Motor neuron (in vitro differentiated cells): ENCODE data around the gene ARHGEF5. TPM values are rescaled to one million over a fixed set of nuclear protein-coding genes. Genes with fewer than 3 reads are reported as not detected.
"Not testable (repeated sequence)": the region's sequence is repeated elsewhere in the genome, so short reads cannot be mapped to it uniquely, and the experiment has no call there.

ENCODE experiments used
- ATAC-seq, 8 experiments: fragments of 200-7000 bp; cut with Tn5 transposase; replicated peaks in 6 of 8; 2 replicates each; pipeline ENCODE4 v1.8.0; 2021; ENCODE audit warnings: mild to moderate bottlenecking in 8 of 8, moderate library complexity in 8 of 8
- H3K27ac ChIP-seq, 2 donors: fragments of 250-450 bp; sonication (Bioruptor Pico); 2 replicates each; pipeline ENCODE4 v1.9.0; 2021; ENCODE audit warnings: antibody characterized with exemption in 2 of 2, mild to moderate bottlenecking in 2 of 2, moderate library complexity in 1 of 2
- H3K4me1 ChIP-seq, 2 donors: fragments of 250-450 bp; sonication (Bioruptor Pico); replicated peaks in 1 of 2; 2 replicates each; pipeline ENCODE4 v1.6.1; 2021; ENCODE audit warnings: antibody characterized with exemption in 2 of 2, mild to moderate bottlenecking in 2 of 2, moderate library complexity in 1 of 2
- H3K4me3 ChIP-seq, 5 donors: fragments of 250-450 bp; sonication (Bioruptor Pico); 2 replicates each; pipeline ENCODE4 v1.9.0; 2021; ENCODE audit warnings: antibody characterized with exemption in 5 of 5, mild to moderate bottlenecking in 5 of 5, moderate library complexity in 4 of 5
- WGBS, 10 experiments: fragments of 450-650 bp; shearing (Covaris generic); methylation state at CpG; one replicate each; pipeline ENCODE4 v1.0.0; 2022; 5-methylcytosine and 5-hydroxymethylcytosine counted together
- in situ Hi-C, 9 experiments: fragments of 400-800 bp; cut with MboI; loops; one replicate each; pipeline ENCODE4 v1.15.0; 2021; ENCODE audit warnings: low sequenced_read_pairs in 9 of 9, low pct_unique_long_range_greater_than_20kb in 2 of 9; ENCODE audit not compliant: unreplicated experiment in 9 of 9
- total RNA-seq, 8 experiments: library from RNA; unstranded; fragments of 300-600 nt; gene quantifications; 2 replicates each; pipeline versions ENCODE4 v1.2.3 to v1.2.4, GENCODE V29; 2022

ARHGEF5 gene
- total RNA-seq, 8 experiments from 2014 or later = 0.13 to 1.1 (median 0.57) TPM; not detected in 1

DNA sequence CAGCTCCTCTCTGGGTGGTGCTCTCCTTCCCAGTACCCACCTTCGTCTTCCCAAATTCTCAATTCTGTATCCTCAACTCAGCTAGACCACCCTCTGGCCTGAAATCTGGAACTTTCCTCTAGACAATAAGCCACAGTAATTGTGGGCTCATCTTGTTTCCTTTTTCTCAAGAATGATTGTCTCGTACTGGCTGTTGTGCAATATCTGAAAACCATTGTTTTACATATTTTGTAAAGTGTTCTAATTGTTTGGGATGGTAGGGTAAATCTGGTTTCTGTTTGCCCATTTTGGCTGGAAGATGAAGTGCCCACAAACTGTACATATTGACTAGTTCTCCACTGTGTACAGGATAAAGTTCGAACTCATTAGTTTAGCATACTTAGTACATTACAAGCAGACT, 59.6 kb downstream of the ARHGEF5 start:
- Histone ChIP-seq H3K4me1 (peaks cover 0 to 5% of the 10 kb centered on the region in 2 donors), H3K27ac (no peak overlapping the region), H3K4me3 (no peak overlapping the region)
- WGBS, 10 experiments = 0 to 74% (median 50%) methylated on average over 2 to 3 of the region's 3 CpGs; no CpG with 5 or more reads in 3 of the 10 experiments
- ATAC-seq = no peak
- in situ Hi-C loops = no loop called here

- Histone ChIP-seq H3K27ac (no peak overlapping the region), H3K4me3 (no peak overlapping the region), H3K4me1 (no peaks in the 10 kb centered on the region)
- in situ Hi-C loops = no loop called here
- no peak for ATAC-seq
These were observed 60.7 kb downstream of the ARHGEF5 start for GRCh38 chr7:144415858-144416257.

GRCh38 chr7:144416341-144416740, 61.1 kb downstream of the ARHGEF5 start:
- H3K4me3 ChIP-seq = no peak overlapping the region
- no peak for ATAC-seq
- H3K27ac ChIP-seq = no peak overlapping the region
- in situ Hi-C loops = no loop called here
- no peaks in the 10 kb centered on the region for H3K4me1 ChIP-seq

GRCh38 chr7:144418931-144419330, 63.7 kb downstream of the ARHGEF5 start:
- H3K4me1 ChIP-seq, in situ Hi-C loops, H3K27ac ChIP-seq, ATAC-seq, H3K4me3 ChIP-seq: not testable (repeated sequence)
- WGBS, 10 experiments = 50 to 100% (median 89%) methylated on average over 2 to 4 of the region's 4 CpGs; no CpG with 5 or more reads in 4 of the 10 experiments

GRCh38 chr7:144427539-144427938, 72.3 kb downstream of the ARHGEF5 start:
- 0 to 100% (median 18%) methylated on average over 1 to 2 of the region's 2 CpGs; no CpG with 5 or more reads in 6 of the 10 experiments for WGBS, 10 experiments
- in situ Hi-C loops = not testable (repeated sequence)

GRCh38 chr7:144428431-144428830, 73.2 kb downstream of the ARHGEF5 start:
- no peak overlapping the region for H3K4me3 ChIP-seq
- WGBS, 10 experiments = 0 to 81% (median 58%) methylated on average over 1 to 2 of the region's 2 CpGs; no CpG with 5 or more reads in 4 of the 10 experiments
- H3K4me1 ChIP-seq = no peaks in the 10 kb centered on the region
- no peak for ATAC-seq
- no peak overlapping the region for H3K27ac ChIP-seq
- in situ Hi-C loops = no loop called here

More at GRCh38 chr7:144427539-144427938, 72.3 kb downstream of the ARHGEF5 start:
- H3K4me1 ChIP-seq, H3K27ac ChIP-seq, H3K4me3 ChIP-seq, ATAC-seq: not testable (repeated sequence)

Other genes starting within 250 kb of the ARHGEF5 start
- not detected for gene OR2A2, start 245.8 kb upstream of the ARHGEF5 start, total RNA-seq
- under 1 TPM in 1 of 8 experiments, not detected in 7; 0.08 TPM for gene OR2A14, start 232.2 kb upstream of the ARHGEF5 start, total RNA-seq
- gene CTAGE4, start 171.9 kb upstream of the ARHGEF5 start, total RNA-seq = 1 to 10 TPM in 1 of 8 experiments, under 1 TPM in 4, not detected in 3; 0.18 to 1.2 (median 0.25) TPM
- gene ARHGEF35, start 159.6 kb upstream of the ARHGEF5 start, total RNA-seq = 1 to 10 TPM in 1 of 8 experiments, under 1 TPM in 3, not detected in 4; 0.18 to 1.2 (median 0.26) TPM
- under 1 TPM in 4 of 8 experiments, not detected in 4; 0.10 to 0.52 (median 0.27) TPM for gene OR2A42, start 115.8 kb upstream of the ARHGEF5 start, total RNA-seq
- 1 to 10 TPM in 1 of 8 experiments, under 1 TPM in 5, not detected in 2; 0.11 to 2.3 (median 0.38) TPM for gene OR2A7, start 90.6 kb upstream of the ARHGEF5 start, total RNA-seq
- under 1 TPM in 3 of 8 experiments, not detected in 5; 0.29 to 0.38 (median 0.36) TPM for gene CTAGE8, start 86.1 kb upstream of the ARHGEF5 start, total RNA-seq
- gene OR2A1, start 43.0 kb upstream of the ARHGEF5 start, total RNA-seq = under 1 TPM in 7 of 8 experiments, not detected in 1; under 0.01 to 0.62 (median 0.17) TPM
- gene NOBOX, start 48.3 kb downstream of the ARHGEF5 start, total RNA-seq = under 1 TPM in 2 of 8 experiments, not detected in 6; 0.28 to 0.31 TPM